SK-N-MC (cell line): Measurements from ENCODE around the gene ZNF805.

Experiments
- EZH2 ChIP-seq: fragments of 200-600 bp; sonication (generic); IDR thresholded peaks from one replicate; pipeline ENCODE4 v1.6.1; 2017; ENCODE audit warnings: antibody characterized with exemption
- POLR2AphosphoS5 ChIP-seq: IDR thresholded peaks from 2 replicates; pipeline ENCODE4 v1.6.1; 2012; ENCODE audit warnings: mild to moderate bottlenecking, low read depth, low read length, borderline replicate concordance

DNA sequence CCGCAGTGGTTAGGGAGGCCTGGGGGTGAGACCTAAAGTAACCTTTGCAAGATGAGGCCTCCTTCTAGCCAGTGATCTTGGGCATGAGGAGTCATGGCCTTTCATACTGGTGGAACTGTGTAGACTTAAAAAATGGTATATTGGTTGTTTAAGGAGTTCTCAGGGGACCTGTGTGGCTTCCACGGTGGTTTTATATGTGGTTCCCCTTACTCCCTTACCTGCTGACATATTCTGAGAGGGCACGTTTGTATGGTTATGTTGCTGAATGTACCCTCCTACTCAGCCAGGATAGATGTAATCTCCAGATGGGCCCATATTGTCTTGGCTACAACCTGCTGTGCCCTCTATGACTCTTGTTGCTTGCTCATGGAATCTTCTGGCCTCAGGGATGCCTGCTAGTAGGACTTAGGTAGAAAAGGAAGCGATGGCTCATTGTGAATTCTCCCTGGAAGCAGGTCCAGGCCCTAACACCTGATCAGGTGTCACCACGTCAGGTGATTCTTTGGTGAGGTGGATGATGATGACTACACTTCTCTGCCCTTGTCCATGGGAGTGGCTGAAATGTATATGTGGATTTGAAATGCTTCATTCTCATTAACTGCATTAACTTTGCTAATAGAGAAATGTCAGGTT lies 41.7 kb downstream of the ZNF805 start:
- no peak for TF ChIP-seq EZH2
- no peak for TF ChIP-seq POLR2AphosphoS5
